ENCODE results near the gene PTTG2.
"Not testable (repeated sequence)": the region's sequence is repeated elsewhere in the genome, so short reads cannot be mapped to it uniquely, and the experiment has no call there.

PTTG2 gene

DNA sequence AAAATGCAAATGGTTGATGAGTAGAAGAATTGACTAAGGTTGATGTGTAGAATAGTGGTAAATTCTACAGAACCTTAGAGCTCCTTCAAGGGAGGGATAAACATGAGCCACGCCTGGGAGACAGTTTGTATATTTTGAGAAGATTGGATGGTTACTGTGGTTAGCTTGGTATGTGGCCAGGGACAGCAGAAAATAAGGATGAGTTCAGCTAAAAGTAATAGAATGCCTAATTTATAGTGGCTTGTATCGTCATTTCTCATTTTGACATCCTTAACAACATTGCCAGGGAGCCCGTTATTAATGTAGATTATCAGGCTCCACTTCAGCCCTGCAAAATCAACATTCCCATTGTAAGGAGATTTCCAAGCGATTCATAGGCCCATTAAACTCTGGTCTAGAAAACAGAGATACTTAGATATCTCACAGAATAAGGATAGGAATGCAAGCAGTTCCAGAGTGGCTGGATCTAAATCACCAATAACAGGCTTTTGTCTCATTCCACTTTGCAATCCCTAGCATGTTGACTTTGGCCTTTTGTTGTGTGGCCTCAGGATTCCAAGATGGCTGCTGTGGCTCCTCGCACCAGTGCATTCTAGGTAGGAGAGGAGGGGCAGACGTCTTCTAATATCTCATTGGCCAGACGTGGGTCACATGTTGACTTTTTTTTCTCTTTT is 6.4 kb upstream of the PTTG2 start:
- DNase-seq (ENCODE audit: low read depth in 2 of 2, low spot score in 1 of 2), result no peak

DNA sequence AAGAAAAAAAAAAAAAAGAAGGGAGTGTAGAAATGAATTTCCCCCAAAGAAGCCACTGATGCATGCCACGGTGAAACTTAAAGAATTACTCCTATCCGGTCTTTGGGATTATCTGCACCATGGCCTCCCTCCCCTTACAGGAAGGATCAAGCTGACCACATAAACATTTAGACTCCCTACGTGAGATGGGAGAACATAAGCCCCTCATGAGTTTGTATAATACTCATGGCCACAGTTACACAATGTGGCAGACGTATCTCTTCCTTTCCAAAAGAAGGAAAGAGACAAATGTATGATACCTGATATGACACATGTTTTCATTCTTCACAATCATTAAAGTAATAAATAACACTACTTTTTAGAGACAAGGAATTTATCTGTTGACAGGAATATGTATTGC is 3.3 kb upstream of the PTTG2 start:
- DNase-seq (ENCODE audit: low read depth in 2 of 2, low spot score in 1 of 2), result no peak

DNA sequence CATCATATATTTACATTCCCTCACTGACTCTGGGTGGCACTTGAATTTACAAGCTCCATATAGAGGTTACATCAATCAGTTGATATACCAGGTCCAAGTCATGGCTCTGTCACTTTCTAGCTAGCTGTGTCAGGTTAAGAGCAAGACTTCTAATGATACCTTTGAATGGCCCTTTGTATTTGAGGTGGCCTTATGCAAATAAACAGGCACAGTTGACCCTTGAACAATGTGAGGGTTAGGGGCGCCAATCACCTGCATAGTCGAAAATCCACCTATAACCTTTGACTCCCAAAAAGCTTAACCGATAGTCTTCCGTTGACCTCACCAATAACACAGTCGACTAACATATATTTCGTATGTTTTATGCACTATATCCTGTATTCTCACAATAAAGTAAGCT is 1.3 kb upstream of the PTTG2 start:
- no peak for DNase-seq (ENCODE audit: low read depth in 2 of 2, low spot score in 1 of 2)

DNA sequence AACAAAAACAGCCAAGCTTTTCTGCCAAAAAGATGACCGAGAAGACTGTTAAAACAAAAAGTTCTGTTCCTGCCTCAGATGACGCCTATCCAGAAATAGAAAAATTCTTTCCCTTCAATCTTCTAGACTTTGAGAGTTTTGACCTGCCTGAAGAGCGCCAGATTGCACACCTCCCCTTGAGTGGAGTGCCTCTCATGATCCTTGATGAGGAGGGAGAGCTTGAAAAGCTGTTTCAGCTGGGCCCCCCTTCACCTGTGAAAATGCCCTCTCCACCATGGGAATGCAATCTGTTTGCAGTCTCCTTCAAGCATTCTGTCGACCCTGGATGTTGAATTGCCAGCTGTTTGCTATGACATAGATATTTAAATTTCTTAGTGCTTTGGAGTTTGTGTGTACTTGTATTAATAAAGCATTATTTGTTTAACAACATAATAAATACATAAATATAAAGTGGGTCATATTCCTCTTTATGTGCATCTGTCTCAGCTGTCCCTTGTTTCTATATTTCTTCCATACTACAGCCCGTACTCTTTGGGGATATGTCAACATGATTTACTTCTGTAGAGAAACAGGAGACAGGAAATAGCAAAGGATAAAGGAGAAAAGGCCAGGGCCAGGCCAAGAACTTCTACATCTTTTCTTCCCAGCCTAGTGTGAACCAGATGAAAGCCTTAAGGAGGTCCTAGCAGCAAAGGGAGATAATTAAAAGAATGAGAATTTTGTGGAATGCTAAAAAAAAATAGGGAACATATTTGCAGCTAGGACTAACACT is 667 bp downstream of the PTTG2 start:
- no peak for DNase-seq (ENCODE audit: low read depth in 2 of 2, low spot score in 1 of 2)

DNA sequence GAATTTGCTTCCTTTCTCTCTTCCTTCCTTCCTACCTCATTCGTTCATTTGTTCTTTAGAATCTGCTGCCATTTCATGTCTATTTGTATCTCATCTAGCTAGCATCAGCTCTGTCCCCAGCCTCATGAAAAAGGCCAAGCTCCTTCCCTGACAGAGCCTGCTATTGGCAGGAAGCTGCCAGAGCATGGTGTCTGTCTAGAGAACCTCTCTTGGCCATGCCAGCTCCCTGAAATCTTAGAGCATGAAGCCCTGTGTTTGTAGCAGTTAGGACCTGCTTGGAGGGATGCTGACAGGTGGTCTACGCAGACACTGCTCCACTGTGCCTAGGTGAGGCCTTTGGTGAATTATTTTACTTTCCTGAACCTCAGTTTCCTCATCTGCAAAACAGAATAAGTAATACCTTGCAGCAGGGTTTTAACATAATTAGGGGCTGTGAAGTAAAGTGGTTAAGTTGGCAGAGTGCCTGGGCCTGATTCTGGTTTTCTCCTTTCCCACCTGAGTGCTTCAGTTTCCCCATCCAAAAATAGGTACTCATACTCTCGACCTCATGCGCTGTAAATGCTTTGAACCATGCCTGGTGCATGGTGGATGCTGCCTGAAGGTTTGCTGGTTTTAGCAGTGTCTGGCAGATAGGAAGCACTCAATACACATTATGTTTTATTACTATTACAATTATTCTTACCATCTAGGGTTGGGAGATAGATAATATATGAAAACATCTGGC is 4.7 kb downstream of the PTTG2 start:
- DNase-seq (ENCODE audit: low read depth in 2 of 2, low spot score in 1 of 2), result no peak

DNA sequence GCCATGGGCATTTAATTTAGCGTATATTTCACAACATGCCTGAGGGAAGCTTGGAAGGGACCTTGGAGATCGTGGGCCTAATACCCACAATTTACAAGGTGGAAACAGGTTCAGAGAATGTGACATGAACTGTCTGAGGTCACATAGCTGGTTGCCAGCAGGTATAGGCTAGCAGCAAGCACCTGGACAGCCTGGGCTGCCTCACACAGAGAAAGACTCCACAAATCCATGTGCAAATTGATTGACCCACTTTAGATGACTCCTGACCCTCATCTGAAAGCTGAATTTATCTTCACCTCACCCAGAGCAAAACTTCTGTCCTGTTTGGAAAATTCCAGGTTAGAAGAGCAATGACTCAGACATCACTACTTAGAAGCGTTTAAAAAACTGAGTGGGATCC is 5.8 kb downstream of the PTTG2 start:
- DNase-seq (ENCODE audit: low read depth in 2 of 2, low spot score in 1 of 2), result no peak

DNA sequence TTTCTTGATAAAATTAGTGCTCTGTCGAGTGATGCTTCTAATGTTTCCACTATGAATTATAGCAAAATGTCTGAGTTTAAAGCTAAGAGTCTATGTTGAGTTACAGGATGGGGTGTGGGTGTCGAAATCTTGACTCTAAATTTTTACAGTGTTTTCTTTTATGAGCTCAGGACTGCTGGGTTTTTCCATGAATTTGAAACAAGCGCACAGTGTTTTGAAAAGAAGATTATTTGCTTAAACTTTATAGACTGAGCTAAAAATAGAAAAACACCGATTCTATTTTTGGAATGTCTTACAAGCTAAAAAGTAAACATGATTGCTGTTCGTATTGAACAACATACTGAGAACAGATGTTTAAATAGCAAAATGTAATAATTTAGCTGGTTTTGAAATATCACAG is 7.5 kb downstream of the PTTG2 start:
- no peak for DNase-seq (ENCODE audit: low read depth in 2 of 2, low spot score in 1 of 2)

DNA sequence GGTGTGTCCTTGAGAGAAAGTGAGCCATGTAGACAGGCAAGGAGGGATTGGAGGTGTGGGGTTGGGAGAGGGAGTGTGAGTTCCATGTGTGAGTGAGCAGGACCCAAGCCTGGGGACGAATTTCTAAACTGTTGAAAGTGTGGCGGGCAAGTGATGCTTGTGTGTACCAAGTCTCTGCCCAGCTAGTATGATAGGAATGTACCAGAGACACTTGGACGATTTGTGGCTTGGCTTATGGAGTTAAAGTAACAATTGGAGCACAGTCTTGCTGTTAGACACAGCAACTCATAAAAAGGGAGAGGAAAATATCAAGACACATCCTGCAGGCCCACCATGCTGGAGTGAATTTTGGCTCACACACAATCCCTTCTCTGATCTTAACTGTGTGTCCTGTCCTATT is 8.5 kb downstream of the PTTG2 start:
- DNase-seq (ENCODE audit: low read depth in 2 of 2, low spot score in 1 of 2), result no peak

DNA sequence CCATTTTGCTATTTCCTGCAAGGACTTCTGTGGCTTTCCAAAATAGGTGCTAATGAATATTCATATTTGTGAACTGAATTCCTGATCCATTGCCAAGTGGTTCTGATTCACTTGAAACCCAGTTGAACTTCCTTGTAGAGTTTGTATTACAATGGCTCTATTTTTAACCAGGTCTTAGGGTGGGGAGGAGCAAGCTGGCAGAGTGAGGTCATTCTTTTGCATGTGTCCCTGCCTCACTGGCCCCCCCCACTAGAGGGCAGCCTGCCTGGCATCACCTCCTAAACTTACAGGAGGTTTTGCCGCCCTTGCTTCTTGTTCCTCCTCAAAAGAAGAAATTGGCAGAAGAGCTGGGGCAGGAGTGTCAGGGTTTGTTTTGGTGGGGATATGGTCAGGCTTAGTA is 10.5 kb downstream of the PTTG2 start:
- peak in 1 of 2 donors; percentile 21 for DNase-seq (ENCODE audit: low read depth in 2 of 2, low spot score in 1 of 2)

DNA sequence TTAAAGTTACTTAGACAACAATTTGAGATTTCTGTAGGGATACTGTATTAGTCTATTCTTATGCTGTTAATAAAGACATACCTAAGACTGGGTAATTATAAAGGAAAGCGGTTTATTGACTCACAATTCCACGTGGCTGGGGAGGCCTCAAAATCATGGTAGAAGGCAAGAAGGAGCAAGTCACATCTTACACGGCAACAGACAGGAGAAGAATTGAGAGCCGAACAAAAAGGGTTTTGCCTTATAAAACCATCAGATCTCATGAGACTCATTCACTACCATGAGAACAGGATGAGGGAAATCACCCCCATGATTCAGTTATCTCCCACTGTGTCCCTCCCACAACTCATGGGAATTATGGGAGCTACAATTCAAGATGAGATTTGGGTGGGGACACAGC is 11.0 kb downstream of the PTTG2 start:
- no peak for DNase-seq (ENCODE audit: low read depth in 2 of 2, low spot score in 1 of 2)

DNA sequence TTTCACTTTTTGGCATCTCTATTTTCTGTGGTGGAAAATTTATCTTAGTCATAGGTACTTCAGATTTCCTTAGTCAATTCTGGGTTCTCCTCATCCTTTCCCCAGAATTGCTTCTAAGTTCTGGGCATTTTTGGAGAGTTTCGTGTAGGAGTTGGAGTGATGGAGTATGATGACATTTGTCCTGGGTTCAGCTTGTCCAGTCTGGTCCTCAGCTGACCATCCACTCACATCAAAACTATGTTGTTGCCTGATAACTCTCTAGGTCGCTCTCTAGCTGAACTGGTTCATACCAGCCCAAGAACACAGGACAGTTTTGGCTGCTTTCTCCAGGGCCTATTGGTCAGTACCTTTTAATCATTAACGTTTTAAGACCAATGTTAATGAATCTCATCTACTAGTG is 13.2 kb downstream of the PTTG2 start:
- no peak for DNase-seq (ENCODE audit: low read depth in 2 of 2, low spot score in 1 of 2)

DNA sequence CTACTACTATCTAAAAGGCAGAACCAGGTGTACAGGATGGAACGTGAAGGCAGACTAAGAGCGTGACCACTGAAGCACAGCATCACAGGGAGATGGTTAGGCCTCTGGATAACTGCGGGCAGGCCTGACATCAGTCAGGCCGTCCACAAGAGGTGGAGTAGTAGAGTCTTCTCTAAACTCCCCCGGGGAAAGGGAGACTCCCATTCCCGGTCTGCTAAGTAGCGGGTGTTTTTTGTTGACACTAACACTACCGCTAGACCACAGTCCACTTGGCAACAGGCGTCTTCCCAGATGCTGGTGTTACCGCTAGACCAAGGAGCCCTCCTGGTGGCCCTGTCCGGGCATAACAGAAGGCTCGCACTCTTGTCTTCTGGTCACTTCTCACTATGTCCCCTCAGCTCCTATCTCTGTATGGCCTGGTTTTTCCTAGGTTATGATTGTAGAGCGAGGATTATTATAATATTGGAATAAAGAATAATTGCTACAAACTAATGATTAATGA is 15.2 kb downstream of the PTTG2 start:
- not testable (repeated sequence) for DNase-seq (ENCODE audit: low read depth in 2 of 2, low spot score in 1 of 2)

DNA sequence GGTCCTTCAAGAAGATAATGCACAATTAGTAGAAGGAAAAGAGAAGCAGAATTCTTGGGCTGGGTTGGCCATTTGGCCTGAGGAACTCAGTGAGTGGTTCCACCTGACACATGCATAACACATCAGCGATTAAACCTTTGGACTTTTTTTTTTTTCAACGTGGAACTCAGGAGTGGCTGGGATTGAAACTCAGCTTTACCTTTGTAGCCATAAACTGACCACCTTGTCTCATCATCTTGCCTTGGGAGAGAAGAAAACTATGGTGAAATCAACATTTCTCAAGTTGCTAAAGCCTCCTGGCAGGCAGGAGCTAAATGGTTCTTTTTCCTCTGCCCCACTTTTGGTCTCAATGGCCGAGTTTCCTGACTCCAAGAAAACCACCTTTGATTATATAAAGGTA is 16.3 kb downstream of the PTTG2 start:
- DNase-seq (ENCODE audit: low read depth in 2 of 2, low spot score in 1 of 2), result no peak

DNA sequence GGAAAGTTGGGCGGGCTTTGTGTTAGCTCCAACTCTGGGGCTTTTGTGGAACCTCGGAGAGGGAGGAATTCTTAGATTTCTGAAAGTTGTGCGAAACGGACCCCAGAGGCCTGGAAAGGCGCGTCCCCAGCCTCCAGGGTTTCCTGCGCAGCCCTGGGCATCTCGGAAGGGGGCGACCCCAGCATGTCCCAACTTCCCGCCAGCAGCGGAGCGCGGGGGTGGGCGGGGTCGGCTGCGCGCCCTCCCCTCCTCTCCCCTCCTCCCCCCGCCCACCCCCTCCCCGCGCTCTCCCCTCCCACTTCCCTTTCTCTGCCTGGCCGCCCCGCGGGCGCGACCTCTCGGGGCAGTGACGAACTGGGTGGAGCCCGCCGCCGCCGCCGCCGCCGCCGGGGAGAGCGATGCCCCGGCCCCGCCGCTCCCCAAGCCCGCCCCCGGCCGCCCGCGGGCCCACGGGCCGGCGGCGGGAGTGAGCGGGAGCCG is 16.8 kb downstream of the PTTG2 start:
- DNase-seq (ENCODE audit: low read depth in 2 of 2, low spot score in 1 of 2), result peak; percentile 38 to 57

DNA sequence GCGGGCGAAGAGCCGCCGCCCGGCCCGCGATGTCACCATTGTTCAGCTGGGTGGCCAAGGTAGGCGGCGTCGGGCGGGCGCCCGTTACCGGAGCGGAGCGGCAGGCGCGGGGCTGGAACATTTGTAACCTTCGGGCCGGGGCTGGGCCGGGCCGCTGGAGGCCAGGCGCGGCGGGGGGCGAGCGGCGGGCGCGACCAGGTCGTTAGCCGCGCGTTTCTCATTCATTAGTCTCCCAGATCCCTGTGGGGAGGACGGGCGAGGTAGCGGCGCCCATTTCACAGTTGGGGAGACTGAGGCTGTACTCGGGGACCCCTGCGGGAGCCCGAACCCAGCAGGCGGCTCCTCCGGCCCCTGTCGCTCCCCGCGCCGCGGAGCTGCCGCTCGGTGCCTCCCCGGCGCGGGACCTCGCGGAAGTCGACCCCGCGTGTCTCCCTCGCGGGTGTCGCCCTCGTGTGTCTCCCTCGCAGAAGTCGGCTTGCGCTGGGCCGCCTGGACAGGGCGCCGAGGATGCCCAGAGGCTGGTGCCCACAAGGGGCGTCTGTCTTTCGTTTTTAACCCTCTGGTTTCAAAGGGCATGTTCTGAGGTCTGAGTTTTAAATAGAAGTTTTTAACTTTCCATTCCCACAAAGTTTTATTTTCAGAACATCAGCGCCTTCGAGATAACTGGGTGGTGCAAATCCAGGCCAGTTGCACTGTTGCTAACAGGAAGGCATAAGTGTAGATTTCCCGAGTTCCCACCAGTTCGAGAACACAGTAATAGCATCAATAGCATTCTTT is 17.5 kb downstream of the PTTG2 start:
- peak; percentile 46 to 53 for DNase-seq (ENCODE audit: low read depth in 2 of 2, low spot score in 1 of 2)

DNA sequence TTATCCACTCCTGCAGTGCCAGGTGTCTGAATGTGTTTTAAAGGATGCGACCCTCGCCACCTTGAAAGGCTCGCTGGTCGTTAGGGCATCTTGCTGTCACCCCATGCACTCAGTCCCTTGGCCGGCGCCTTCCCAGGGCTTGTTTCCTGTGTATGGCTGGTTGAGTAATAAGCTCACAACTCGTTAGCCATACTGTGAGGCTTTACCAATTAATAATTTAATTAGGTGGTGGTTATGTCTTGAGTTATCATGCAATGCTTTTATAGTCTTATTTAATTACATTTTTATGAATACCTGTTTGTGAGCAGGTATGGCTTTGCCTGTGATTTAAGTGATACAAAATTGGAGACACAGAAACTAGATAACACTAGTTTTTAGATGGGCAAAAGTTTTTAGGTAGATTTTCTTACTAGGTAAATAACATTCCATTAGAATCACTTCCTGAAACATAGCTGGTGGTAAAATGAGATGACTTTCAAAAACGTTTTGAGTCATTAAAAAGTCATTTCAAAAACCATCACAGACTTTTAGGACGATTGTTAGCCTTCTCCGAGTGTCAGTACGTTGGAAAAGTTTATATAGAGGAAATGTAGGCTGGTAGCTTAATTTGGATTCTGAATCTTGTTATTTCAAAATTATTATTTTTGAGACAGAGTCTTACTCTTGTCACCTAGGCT is 18.2 kb downstream of the PTTG2 start:
- no peak for DNase-seq (ENCODE audit: low read depth in 2 of 2, low spot score in 1 of 2)

DNA sequence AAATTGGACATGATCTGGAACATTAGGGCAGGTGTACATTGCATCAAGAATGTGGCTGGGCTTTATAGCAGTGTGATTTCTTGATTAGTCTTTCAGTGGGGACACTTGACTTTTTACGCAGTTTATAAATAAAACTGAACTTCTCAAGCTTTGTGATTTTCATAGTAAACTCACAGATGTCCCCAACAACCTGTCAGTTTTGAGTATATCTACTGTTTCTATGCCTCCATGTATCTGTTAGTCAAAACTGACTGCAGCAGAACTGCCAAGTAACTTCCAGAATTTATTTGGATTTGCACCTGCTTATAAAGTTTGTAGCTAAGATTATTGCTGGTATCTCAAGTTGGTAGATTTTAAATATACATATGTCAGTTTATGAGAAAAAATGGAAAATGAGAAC is 20.0 kb downstream of the PTTG2 start:
- no peak for DNase-seq (ENCODE audit: low read depth in 2 of 2, low spot score in 1 of 2)

DNA sequence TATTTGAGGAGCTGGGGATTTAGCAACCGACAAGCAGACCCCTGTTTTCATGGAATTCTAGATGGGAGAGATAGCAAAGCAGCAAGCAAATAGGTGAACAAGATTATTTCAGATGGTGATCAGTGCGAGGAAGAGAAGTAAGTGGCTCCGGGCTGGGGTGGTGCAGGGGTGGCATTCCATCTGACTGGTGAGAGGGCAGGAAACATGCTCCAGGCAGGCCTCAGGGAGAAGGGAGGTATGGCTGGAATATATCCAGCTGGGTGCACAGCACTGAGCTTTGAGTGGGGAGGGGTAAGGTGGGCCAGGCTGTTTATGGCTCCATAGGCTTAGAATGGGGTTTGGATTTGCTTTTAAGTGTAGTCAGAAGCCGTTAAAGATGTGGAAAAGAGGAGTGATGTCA is 21.2 kb downstream of the PTTG2 start:
- no peak for DNase-seq (ENCODE audit: low read depth in 2 of 2, low spot score in 1 of 2)

DNA sequence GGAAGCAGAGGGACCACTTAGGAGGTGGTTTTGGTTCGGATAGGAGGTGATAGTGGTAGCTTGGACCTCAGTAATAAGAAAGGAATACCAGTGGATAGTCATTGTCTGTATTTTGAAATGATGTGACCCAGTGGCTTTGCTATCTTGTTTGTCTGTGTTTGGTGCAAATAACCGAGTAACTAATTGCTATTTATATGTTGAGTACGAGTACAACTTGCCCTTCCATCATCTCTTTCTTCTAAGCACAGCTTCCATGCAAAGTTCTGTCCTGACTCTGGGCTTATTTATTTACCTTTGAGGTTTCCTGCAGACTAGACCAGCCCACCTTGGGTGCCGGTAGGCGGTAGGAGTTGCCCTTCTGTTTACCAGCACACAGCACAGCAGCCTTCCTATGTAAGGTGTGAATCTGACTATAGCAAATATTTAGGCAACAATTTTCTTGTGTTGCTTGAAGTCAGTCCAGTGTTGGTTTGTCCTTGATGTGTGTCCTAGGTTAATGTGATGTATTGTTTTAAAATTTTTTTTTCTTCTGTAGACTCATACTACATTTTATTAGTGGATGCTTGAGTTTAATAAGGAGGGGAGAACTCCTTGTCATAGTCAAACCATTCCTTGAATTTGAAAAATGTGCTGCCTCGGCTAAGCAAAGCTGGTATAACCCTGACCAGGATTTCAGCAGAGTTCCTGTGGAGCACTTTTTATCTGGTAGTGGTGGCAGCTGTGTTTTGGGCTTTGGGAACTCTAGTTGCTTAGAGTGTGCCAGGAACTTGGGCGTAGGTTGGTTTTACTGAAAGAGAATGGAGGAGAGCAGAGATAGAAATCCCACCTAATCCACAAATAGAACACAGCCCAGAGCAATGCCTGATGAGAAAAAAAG is 21.9 kb downstream of the PTTG2 start:
- DNase-seq (ENCODE audit: low read depth in 2 of 2, low spot score in 1 of 2), result no peak

DNA sequence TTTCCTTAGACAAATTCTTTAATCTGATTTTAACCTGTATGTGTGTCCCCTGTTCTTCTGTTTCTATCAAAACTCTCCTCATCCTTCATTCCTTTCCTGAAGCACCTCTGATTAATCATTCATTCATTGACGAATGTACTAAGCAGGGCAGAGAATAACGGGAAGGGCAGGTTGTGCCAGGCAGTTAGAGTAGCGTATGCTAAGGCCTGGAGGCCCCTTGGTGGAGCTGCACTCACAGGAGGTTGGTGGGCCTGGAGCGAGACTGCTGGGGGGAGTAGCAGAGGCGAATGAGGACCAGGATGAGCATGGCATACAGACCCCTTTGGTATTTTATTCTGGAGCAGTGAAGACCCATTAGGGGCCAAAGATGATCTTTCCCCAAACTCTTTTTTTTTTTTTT is 22.5 kb downstream of the PTTG2 start:
- DNase-seq (ENCODE audit: low read depth in 2 of 2, low spot score in 1 of 2), result no peak
